ENCODE data around the gene CELA1. TPM values are rescaled to one million over a fixed set of nuclear protein-coding genes. Genes with fewer than 3 reads are reported as not detected.

The CELA1 gene
- total and polyA plus RNA-seq, 10 of the 15 experiments (the other 5 are each of a cell fraction or from before 2014, with no cell fraction given): not detected

GRCh38 chr12:51285843-51286242 lies 60.6 kb downstream of the CELA1 start:
- Histone ChIP-seq H3K4me2 (ENCODE audit: control insufficient read depth, insufficient read depth) (no peak overlapping the region), H3K79me2 (ENCODE audit: control insufficient read depth, insufficient read depth, low read length) (no peaks in the 10 kb centered on the region), H3K36me3 (ENCODE audit: control insufficient read depth in 2 of 2, insufficient read depth in 2 of 2, low read length in 1 of 2) (no peaks in the 10 kb centered on the region; a peak in 2 of 4 replicates), H3K27me3 (replicated peaks in 1 of 2; ENCODE audit: control insufficient read depth in 2 of 2, insufficient read depth in 2 of 2, low read length in 1 of 2) (no peaks in the 10 kb centered on the region), H3K9ac (ENCODE audit: control insufficient read depth, insufficient read depth, low read length) (no peak overlapping the region), H3K4me1 (ENCODE audit: control insufficient read depth, insufficient read depth, low read length) (no peaks in the 10 kb centered on the region), H2AFZ (ENCODE audit: control insufficient read depth, low read depth, low read length) (no peak overlapping the region), H3K9me3 (replicated peaks; ENCODE audit: control insufficient read depth, insufficient read depth, low read length) (no peaks in the 10 kb centered on the region), H3K27ac (ENCODE audit: control insufficient read depth, insufficient read depth) (no peak overlapping the region), H4K20me1 (ENCODE audit: control insufficient read depth, insufficient read depth) (no peaks in the 10 kb centered on the region), H3K4me3 (no peak overlapping the region)
- ChIA-PET POLR2A (no interaction called here), CTCF (interaction anchor here (1.8 kb wide), 1 partner anchor 55 kb away, joined by 8 read pairs; no protein-coding TSS in a partner anchor), SMC1A (ENCODE audit: uncharacterized antibody, unreplicated experiment) (no interaction called here), RAD21 (ENCODE audit: unreplicated experiment) (no interaction called here)
- intact Hi-C loops (cut with micrococcal nuclease; ENCODE audit: unreplicated experiment) (no loop called here), in situ Hi-C loops (cut with MboI) (no loop called here)
- FAIRE-seq: no peak
- no peak for DNase-seq (ENCODE audit: low read depth, low spot score)
- 92% methylated on average over 1 of the region's 1 CpG for WGBS (ENCODE audit: insufficient coverage, insufficient replicate concordance, low lambda C conversion rate, missing lambda C conversion rate)
- no peak for ATAC-seq
- TF ChIP-seq SRF (IDR thresholded peaks at IDR 0.05; ENCODE audit: low read depth in 2 of 2, low read length in 2 of 2): no peak
- TF ChIP-seq MTA3 (IDR thresholded peaks at IDR 0.05; ENCODE audit: borderline replicate concordance, low read length): no peak
- TF ChIP-seq TAF1 (IDR thresholded peaks at IDR 0.05; ENCODE audit: borderline replicate concordance, low read depth, low read length): no peak
- no peak for TF ChIP-seq CREM (IDR thresholded peaks at IDR 0.05; ENCODE audit: low read depth)
- no peak for TF ChIP-seq STAT3 (IDR thresholded peaks at IDR 0.05; ENCODE audit: low read depth, low read length)
- TF ChIP-seq ZBTB33 (IDR thresholded peaks at IDR 0.05): no peak
- TF ChIP-seq DPF2 (IDR thresholded peaks at IDR 0.05): no peak
- TF ChIP-seq, protein P1, sequence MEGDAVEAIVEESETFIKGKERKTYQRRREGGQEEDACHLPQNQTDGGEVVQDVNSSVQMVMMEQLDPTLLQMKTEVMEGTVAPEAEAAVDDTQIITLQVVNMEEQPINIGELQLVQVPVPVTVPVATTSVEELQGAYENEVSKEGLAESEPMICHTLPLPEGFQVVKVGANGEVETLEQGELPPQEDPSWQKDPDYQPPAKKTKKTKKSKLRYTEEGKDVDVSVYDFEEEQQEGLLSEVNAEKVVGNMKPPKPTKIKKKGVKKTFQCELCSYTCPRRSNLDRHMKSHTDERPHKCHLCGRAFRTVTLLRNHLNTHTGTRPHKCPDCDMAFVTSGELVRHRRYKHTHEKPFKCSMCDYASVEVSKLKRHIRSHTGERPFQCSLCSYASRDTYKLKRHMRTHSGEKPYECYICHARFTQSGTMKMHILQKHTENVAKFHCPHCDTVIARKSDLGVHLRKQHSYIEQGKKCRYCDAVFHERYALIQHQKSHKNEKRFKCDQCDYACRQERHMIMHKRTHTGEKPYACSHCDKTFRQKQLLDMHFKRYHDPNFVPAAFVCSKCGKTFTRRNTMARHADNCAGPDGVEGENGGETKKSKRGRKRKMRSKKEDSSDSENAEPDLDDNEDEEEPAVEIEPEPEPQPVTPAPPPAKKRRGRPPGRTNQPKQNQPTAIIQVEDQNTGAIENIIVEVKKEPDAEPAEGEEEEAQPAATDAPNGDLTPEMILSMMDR (IDR thresholded peaks at IDR 0.05 in 2 of 3, conservative IDR thresholded peaks at IDR 0.05 in 1 of 3; ENCODE audit: control insufficient read depth in 2 of 3, extremely low read depth in 1 of 3, insufficient read depth in 1 of 3, low read depth in 3 of 3, low read length in 3 of 3): no peak
- no peak for TF ChIP-seq EED (IDR thresholded peaks at IDR 0.05; ENCODE audit: low read depth)
- no peak for TF ChIP-seq ATF2 (IDR thresholded peaks at IDR 0.05; ENCODE audit: low read length)
- TF ChIP-seq SMAD1 (IDR thresholded peaks at IDR 0.05; ENCODE audit: low read depth, partially characterized antibody): no peak
- TF ChIP-seq RELA (IDR thresholded peaks at IDR 0.05; ENCODE audit: borderline replicate concordance, partially characterized antibody): no peak
- TF ChIP-seq ZNF384 (IDR thresholded peaks at IDR 0.05; ENCODE audit: borderline replicate concordance, low read depth, low read length): no peak
- TF ChIP-seq, protein P2, sequence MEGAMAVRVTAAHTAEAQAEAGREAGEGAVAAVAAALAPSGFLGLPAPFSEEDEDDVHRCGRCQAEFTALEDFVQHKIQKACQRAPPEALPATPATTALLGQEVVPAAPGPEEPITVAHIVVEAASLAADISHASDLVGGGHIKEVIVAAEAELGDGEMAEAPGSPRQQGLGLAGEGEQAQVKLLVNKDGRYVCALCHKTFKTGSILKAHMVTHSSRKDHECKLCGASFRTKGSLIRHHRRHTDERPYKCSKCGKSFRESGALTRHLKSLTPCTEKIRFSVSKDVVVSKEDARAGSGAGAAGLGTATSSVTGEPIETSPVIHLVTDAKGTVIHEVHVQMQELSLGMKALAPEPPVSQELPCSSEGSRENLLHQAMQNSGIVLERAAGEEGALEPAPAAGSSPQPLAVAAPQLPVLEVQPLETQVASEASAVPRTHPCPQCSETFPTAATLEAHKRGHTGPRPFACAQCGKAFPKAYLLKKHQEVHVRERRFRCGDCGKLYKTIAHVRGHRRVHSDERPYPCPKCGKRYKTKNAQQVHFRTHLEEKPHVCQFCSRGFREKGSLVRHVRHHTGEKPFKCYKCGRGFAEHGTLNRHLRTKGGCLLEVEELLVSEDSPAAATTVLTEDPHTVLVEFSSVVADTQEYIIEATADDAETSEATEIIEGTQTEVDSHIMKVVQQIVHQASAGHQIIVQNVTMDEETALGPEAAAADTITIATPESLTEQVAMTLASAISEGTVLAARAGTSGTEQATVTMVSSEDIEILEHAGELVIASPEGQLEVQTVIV (IDR thresholded peaks at IDR 0.05; ENCODE audit: borderline replicate concordance, partially characterized antibody): no peak
- TF ChIP-seq HDGF (IDR thresholded peaks at IDR 0.05): no peak
- TSS peak; percentile 57 for BruUV-seq (replicated peaks)
